GM04503 (cell line): ENCODE data around the gene SLC34A1.

Source experiments
- DNase-seq: peaks from one replicate; pipeline ENCODE4 v3.0.0-alpha.2; 2012; ENCODE audit warnings: low read depth

SLC34A1 gene

GRCh38 chr5:177432143-177432838 lies 48.1 kb downstream of the SLC34A1 start:
- no peak for DNase-seq

DNA sequence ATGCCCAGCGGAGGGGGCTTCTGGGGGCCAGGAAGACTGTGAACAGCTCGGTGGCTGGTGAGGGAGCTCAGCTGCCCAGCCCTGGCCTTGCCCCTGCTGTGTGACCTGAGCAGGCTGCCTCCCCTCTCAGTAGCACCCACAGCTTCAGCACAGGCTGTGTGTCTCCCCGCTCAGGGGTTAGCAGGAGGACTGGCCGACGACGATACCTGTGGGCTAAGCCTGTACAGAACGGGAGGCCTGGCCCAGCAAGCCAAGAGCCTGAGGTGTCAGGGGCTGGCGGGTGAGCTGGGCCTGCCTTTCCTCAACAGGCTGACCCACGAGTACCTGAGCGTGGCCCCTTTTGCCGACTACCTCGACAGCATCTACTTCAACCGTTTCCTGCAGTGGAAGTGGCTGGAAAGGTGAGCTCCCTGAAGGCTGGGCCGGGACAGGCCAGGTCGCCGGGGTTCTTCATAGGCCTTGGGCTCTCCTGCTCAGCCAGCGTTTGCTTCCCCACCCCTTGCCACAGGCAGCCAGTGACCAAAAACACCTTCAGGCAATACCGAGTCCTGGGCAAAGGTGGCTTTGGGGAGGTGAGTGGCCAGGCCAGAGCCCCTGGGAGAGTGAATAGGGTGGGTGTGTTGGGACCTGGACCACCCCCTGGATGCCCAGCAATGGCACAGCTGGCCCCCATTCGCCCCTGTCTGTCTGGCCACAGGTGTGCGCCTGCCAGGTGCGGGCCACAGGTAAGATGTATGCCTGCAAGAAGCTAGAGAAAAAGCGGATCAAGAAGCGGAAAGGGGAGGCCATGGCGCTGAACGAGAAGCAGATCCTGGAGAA lies 48.8 kb downstream of the SLC34A1 start:
- no peak for DNase-seq

GRCh38 chr5:177433658-177434217 lies 49.5 kb downstream of the SLC34A1 start:
- no peak for DNase-seq

GRCh38 chr5:177434437-177434836 lies 50.2 kb downstream of the SLC34A1 start:
- no peak for DNase-seq

DNA sequence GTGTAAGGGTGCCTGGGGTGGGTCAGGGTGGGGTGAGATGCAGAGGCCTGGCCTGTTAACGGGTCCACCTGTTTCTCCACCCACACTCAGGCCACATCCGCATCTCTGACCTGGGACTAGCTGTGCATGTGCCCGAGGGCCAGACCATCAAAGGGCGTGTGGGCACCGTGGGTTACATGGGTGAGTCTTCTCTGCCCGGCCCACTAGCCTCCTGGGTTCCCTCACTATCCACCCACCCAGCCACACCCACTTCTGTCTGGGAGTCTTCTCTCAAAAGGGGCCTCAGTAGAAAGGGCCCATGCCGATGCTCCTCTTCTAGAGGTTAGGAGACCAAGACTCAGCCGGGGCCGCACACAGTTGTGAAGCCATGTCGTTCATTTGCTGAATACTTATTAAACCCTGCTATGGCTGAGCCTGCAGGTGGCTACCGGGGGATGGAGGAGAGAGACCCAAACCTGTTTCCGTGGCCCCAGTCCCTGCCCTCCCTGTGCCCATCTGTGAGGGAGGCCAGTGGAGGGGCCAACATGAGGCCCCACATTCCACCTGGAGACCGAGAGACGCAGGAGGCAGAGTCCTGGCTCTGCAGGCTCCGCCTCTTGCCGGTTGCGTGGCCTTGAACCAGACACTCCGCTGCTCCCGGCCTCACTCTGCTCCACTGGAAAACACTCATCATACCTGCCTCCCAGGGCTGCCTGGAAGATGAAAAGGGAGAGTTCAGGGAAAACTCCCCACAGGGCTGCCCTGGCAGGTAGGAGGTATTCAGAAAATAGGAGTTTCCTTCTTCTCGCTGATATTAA lies 50.9 kb downstream of the SLC34A1 start:
- no peak for DNase-seq

DNA sequence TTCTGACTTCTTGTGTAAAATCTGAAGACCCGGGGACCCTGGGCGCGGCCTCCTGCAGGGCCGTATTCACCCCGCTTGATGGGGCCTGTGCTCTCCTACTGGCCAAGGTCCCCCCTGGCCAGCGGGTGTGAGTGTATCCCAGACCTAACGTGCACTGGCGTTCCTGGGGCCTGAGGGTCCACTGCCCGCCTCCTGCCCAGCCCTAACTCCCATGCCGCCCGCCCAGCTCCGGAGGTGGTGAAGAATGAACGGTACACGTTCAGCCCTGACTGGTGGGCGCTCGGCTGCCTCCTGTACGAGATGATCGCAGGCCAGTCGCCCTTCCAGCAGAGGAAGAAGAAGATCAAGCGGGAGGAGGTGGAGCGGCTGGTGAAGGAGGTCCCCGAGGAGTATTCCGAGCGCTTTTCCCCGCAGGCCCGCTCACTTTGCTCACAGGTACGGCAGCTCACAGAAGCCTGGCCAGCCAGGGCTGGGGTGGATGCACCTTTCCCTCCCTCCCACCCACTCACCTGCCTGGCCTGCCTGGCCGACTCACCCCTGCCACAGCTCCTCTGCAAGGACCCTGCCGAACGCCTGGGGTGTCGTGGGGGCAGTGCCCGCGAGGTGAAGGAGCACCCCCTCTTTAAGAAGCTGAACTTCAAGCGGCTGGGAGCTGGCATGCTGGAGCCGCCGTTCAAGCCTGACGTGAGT lies 51.8 kb downstream of the SLC34A1 start:
- DNase-seq = no peak

DNA sequence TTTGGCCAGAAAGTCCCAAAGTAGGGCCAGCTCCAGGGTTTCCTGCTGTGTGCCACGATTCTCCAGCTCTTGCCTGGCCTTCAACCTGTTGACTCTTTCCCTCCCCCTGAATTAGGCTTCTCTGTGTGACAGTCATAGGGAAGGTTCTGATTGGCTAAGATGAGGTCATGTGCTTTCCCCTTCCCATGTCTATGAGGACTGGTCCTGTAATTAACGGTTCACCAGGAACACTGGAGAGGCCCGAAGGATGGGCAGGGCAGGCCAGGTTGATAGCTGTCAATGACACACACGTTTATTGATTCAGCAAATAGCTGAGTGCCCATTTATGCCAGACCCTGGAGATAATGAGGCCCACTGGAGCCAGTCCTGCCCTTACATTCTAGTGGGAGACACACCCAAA lies 53.4 kb downstream of the SLC34A1 start:
- DNase-seq = no peak

DNA sequence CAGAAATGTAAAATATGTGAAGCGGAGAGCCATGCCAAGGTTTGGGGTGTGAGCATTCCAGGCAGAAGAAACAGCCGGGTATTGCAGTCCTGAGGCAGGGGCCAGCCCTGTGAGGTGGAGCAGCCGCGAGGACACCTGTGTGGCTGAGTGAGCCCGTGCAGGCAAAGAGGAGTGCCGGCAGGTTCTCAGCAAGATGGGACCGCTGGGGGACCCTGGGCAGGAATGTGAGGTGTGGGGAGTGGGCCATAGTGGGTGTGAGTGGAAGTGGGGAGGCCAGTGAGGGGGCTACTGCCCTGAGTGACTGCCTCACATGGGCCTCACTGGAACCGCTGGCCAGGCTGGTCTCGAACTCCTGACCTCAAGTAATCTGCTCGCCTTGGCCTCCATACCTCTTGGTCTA lies 54.2 kb downstream of the SLC34A1 start:
- no peak for DNase-seq

DNA sequence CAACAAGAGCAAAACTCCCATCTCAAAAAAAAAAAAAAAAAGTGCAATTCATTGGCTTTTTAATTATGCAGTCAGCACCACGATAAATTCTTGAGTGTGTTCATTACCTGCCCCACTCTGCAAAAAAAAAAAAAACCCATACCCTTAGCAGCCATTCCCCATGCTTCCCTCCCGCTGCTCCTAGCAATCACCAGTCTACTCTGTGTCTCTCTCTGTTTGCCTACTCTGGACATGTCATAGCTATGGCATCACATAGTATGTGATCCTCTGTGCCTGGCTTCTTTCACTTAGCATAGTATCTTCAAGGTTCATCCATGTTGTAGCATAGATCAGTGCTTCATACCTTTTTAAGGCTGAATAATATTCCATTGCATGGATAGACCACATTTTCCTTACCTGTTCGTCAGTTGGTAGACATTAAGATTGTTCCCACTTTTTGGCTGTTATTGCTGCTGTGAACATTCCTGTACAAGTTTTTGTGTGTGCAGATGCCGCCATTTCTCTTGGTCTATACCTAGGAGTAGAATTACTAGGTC lies 55.4 kb downstream of the SLC34A1 start:
- DNase-seq = no peak

DNA sequence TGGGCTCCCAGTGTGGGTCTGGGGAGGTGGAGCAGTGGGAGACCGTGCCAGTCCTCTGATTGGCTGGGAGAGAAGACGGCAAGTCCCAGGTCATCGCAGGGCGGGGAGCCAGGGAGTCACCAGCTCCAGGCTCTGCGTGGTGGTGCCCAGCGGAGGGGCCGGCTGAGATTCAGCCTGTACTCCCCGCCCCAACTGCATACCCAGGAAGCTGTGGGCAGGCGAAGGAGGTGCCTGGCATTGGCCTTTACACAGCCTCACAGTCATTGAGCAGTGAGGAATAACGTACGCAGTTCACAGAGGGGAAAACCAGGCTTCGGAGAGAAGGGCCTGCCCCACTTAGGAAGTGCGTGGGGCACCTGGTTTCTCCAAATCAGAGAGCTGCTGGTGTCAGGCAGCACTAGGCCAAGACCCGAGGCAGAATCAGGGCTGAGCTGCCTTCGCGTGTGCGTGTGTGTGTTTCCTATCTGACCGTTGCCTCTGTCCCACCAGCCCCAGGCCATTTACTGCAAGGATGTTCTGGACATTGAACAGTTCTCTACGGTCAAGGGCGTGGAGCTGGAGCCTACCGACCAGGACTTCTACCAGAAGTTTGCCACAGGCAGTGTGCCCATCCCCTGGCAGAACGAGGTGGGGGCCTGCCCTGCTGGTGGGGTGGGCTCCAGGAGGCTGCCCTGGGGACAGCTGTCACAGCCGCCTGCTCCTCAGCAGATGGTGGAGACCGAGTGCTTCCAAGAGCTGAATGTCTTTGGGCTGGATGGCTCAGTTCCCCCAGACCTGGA lies 56.2 kb downstream of the SLC34A1 start:
- no peak for DNase-seq

- DNase-seq = no peak
These were observed 57.0 kb downstream of the SLC34A1 start for GRCh38 chr5:177440990-177441780.

DNA sequence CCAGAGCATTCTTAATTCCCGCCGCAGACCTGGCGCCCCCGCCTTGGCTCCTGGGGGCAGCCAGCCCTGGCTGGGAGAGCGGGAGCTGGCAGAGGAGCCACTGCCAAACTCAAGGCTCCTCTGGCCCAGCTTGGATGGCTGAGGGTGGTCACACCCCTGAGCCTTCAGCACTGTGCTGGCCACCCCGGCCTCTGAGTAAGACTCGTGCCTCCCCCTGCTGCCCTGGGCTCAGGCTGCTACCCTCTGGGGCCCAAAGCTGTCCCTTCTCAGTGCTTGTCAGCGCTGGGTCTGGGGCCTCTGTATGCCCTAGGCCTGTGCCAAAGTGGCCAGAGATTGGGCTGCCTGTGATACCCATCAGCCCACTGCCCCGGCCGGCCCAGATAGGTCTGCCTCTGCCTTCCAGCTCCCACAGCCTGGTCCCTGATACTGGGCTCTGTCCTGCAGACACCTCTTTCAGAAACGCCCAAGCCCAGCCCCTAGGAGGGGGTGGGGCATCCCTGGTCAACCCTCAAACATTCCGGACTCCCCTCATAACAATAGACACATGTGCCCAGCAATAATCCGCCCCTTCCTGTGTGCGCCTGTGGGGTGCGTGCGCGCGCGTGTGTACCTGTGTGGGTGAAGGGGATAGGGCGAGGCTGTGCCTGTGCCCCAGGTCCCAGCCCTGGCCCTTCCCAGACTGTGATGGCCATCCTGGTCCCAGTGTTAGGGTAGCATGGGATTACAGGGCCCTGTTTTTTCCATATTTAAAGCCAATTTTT lies 58.0 kb downstream of the SLC34A1 start:
- no peak for DNase-seq

DNA sequence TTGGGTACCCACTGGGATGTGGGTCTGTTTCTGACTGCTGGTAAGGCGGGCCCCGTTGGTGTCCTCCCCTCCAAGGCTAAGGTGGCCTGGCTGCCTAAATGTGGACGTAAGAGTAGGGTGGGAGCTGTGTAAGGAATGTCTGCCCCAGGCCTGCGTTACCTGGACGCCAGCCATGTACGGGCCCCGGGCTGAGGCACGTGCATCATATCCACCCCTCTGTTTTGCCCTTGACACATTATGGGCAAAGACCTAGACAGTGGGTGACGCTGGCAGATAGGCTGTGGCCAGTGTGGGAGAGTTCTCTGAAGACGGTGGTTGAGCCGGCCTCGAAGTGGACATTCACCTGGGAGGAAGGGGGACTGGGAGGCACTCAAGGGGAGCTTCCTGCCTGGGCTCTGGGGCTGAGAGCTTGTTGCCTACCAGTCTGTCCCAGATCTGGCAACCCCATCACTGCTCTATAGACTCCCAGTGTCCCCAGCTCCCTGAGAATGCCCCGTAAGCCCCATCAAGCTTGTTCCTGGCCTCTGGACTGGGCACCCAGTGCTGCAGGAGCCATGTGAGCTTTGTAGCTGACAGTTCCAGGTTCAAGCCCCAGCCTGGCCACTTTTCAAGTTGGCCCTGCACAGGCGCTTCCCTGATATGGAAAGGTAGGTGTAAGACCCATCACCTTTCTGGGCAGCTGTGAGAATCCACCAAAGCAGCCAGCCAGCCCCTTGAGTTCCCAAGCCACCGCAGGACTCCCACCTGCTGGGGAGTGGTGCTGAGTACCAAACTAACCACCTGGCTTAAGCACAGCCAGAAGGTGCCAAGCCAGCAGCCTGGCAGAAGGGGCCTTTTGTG lies 59.1 kb downstream of the SLC34A1 start:
- DNase-seq = no peak

DNA sequence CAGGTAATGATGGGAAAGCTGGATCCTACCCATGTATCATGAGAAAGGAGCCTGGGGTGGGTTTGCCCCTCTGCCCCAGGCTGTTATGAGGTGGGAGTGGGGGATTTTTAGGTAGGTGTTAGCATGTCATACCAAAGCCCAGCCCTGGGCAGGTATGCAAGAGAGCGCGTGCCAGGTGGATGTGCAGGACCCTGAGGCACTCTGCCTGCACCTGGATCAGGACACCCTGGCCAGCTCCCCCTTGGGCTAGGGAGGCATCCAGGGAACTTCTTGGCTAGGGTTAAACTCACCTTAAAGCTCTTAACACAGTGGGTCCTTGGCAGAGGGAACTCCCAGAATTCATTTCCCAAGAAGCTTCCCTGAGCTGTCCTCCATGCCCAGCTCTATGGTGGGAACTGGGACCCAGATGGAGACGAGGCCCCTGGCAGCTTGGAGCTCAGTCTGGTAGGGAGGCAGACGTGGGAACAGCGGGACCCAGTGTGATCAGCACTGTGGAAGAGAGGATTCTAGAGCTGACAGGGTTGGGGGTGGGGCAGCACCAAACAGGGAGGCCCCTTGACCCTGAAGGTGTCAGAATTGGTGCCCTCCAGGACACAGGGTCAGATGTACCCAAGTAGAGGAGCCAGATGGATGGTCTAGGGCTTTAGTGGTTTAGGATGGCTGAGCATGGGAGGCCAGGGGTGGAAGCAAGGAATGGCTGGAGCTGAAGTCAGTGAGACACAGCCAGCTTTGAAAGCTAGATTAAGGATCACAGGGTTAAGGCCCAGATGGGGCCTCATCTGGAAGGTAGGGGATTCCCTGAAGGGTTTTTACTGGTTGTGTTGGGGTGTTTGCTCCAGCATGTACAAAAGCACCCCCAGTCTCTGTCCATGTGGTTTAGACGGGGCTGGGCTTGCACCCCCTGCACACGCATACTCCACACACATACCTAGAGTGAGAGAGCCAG lies 60.1 kb downstream of the SLC34A1 start:
- DNase-seq = no peak

DNA sequence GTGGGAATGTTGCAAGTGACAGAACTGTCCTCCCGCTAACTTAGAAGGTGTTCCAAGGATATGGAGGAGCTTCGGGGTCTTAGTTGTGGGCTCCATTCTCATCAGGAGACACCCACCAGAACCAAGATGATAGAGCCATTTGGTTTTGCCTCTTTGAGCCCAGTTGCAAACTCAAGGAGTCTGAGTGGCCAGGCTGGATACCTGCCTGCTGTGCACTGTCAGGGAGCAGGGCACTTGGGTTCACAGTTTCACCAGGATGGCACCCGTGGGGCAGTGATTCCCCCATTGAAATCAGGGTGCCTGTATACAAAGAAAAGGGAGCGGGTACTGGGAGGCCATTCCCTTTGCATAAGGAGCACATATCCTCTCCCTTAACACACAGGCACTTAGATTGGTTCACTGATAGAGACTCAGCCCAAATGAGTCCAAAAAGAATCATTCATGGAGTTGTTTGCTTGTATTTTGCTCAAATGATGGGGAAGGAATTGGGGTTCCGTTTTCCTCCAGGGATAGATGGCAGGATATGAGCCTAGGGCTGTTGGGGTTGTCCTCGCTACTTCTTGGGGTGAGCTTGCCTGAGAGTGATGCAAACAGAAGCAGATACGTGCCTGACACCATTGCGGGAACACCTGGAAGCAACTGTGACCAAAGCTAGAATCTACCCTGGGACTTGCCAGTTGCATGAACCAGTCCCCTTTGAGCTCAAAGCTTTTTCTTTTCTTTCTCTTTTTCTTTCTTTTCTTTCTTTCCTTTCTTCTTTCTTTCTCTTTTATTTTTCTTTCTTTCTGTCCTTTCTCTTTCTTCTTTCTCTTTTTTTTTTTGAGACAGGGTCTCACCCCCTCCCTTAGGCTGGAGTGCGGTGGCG lies 61.0 kb downstream of the SLC34A1 start:
- no peak for DNase-seq

DNA sequence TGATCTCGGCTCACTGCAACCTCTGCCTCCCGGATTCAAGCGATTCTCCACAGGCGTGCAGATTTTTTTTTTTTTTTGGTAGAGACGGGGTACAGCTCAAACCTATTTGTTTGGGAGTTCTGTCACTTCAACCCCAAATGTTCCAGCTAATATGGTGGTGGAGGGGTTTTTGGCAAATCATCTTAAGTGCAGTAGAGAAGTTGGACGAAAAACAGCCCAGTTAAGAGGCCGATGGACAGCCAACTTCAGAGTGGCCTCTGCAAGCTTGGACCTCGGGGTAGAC lies 61.6 kb downstream of the SLC34A1 start:
- no peak for DNase-seq
